ENCODE results near the gene KRT31. TPM values are rescaled to one million over a fixed set of nuclear protein-coding genes. Genes with fewer than 3 reads are reported as not detected.
"Not testable (repeated sequence)": the region's sequence is repeated elsewhere in the genome, so short reads cannot be mapped to it uniquely, and the experiment has no call there.

The KRT31 gene
- total RNA-seq, 1 donor from 2014 or later: not detected

DNA sequence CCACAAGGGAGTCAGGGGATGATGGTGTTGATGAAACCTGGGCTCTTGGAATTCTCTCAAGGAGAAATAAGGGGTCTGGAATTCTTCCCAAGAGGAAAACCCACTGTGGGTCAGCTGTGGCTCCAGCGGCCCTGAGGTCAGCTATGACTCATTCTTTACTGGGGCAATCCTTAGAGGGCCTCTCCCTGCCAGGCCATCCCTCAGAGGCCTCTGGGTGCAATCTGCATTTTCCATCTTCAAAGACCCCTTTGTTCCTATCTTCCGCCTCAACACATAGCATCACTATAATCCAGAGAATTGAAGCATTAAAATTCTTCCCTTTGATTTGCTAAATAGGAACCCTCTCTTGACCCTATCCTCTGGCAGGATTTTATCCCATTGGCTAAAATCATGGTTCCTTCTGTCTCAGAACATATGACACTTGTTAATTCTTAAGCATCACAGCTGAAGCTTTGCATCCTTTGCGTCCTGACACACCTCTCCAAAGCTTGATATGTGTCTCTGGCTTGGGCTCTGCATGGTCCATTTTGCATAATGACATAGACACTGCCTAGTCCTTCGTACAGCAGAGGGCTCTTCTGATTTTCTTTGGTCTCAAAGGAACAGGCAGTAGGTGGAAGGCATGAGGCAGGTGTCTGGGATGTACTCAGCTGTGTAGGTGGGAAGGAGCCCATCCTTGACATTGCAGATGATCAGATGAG is 31.3 kb upstream of the KRT31 start:
- H3K9me3 Mint-ChIP-seq: no peaks in the 10 kb centered on the region
- no peak overlapping the region for H3K27ac Mint-ChIP-seq
- DNase-seq: no peak
- intact Hi-C loops (cut with micrococcal nuclease): no loop called here
- H3K27me3 Mint-ChIP-seq: peaks cover 9% of the 10 kb centered on the region
- H3K4me1 Mint-ChIP-seq: no peaks in the 10 kb centered on the region
- no peaks in the 10 kb centered on the region for H3K36me3 Mint-ChIP-seq (ENCODE audit: low read depth)
- H3K4me3 Mint-ChIP-seq: no peak overlapping the region

DNA sequence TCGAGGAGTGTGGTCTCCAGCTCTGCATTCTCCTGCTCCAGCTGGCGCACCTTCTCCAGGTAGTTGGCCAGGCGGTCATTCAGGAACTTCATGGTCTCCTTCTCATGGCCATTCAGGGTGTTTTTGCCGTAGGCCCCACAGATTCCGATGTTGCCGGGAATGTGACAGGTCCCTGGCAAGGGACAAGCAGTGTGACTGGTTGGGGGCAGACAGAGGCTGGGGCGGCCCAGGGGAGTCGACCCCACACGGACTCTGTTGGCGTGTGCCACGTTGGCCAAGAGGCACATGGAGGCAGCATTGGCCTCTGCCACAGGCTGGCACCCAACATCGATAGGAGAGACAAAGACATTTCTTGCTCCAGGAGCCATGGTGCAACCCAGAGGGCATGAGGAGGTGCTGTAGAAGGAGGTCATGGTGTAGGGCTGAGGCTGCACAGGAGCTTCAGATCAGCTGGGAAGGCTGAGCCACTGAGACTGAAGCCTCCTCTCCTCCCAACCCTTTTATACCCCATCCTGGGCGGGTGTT is 26.8 kb upstream of the KRT31 start, which contains the start of gene KRT37:
Gene KRT37, minus strand, starts transcription at position 475 of the 525 bp plus-strand sequence. Its CDS starts 62 bp downstream, at position 413.
- Mint-ChIP-seq H3K4me3 (no peak within 1 kb of the TSS), H3K36me3 (ENCODE audit: low read depth) (no peaks in the 10 kb centered on the region), H3K27me3 (peaks cover 5% of the 10 kb centered on the region), H3K9me3 (no peaks in the 10 kb centered on the region), H3K27ac (no peak within 1 kb of the TSS), H3K4me1 (no peaks in the 10 kb centered on the region)
- DNase-seq: no peak
- intact Hi-C loops (cut with micrococcal nuclease): no loop called here

DNA sequence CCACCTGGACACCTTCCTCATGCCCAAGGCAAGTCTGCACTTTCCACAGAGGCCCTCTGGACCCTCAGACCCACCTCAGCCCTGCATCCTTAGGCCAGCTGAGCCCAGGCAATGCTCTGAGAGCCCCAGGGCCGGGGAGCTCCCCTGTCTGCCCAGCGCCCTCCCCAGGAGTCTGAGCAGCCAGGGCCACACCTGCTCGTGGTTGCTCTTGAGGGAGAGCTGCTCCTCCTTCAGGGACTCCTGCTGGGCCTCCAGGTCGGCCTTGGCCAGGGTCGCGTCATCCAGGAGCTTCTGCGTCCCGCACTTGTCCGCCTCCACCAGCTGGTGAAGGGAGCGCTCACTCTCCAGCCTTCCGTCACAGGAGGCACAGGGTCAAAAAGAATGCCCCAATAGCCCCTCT is 25.2 kb upstream of the KRT31 start:
- H3K27me3 Mint-ChIP-seq; H3K36me3 Mint-ChIP-seq (ENCODE audit: low read depth); DNase-seq; H3K27ac Mint-ChIP-seq; H3K9me3 Mint-ChIP-seq; intact Hi-C loops (cut with micrococcal nuclease); H3K4me3 Mint-ChIP-seq; H3K4me1 Mint-ChIP-seq: not testable (repeated sequence)

DNA sequence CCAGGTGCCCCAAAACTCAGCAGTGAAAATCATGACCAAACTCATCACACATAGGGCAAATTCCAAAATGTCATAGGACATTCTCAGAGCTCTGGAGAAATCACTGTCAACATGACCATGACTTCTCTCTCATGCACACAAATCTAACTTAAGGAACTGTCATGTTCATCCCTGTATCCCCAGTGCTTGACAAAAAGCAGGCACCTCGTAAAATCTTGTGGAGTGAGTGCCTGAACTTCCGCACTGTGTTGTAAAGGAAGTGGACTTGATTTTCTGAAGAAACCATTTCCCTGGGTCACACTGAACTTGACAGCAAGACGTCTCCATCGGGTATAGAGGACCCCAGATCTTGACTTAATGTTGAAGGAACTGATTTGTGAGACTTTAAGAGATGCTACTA is 24.2 kb upstream of the KRT31 start:
- H3K4me1 Mint-ChIP-seq: no peaks in the 10 kb centered on the region
- no peak overlapping the region for H3K4me3 Mint-ChIP-seq
- intact Hi-C loops (cut with micrococcal nuclease): no loop called here
- DNase-seq: no peak
- no peaks in the 10 kb centered on the region for H3K9me3 Mint-ChIP-seq
- H3K36me3 Mint-ChIP-seq (ENCODE audit: low read depth): no peaks in the 10 kb centered on the region
- no peak overlapping the region for H3K27ac Mint-ChIP-seq
- H3K27me3 Mint-ChIP-seq: no peaks in the 10 kb centered on the region

DNA sequence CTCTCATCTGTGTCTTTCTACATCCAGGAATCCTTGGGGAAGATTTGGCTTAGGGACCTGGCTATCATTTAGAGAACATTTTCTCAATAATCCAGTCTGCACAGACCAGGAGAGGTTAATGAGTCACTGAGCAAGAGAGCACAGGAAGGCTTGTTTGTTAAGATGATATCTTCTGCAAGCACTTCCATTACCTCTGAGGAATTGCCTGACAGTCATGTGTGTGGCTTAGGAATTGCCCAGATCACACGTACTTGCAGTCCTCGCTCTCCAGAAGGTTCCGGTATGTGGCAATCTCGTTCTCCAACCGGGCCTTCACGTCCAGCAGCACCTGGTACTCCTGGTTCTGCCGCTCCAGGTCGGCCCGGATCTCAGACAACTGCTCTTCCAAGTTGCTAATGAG is 23.7 kb upstream of the KRT31 start:
- Mint-ChIP-seq H3K27me3 (no peaks in the 10 kb centered on the region), H3K36me3 (ENCODE audit: low read depth) (no peaks in the 10 kb centered on the region), H3K27ac (no peak overlapping the region), H3K9me3 (no peaks in the 10 kb centered on the region), H3K4me3 (no peak overlapping the region), H3K4me1 (no peaks in the 10 kb centered on the region)
- DNase-seq: no peak
- intact Hi-C loops (cut with micrococcal nuclease): no loop called here

DNA sequence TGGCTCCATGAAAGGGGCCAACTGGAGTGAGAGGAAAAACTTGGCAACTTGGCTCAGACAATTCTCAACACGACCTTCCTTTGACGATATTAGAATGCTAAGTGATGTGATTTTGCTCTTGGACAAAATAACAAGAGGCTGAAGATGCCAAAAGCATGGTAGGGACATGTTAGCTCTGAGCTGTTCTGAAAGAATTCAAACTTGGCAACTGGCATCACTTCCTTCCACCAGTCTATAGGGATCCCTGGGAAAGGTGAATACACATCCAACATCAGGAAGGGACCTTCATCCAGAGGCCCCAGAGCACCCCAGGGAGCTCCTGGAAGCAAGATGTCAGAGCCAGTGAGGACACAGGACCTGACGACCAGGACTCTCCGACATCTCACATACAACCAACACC is 22.7 kb upstream of the KRT31 start:
- no peaks in the 10 kb centered on the region for H3K27me3 Mint-ChIP-seq
- no peak overlapping the region for H3K4me3 Mint-ChIP-seq
- no peak overlapping the region for H3K27ac Mint-ChIP-seq
- intact Hi-C loops (cut with micrococcal nuclease): no loop called here
- H3K9me3 Mint-ChIP-seq: no peaks in the 10 kb centered on the region
- no peaks in the 10 kb centered on the region for H3K4me1 Mint-ChIP-seq
- no peak for DNase-seq
- H3K36me3 Mint-ChIP-seq (ENCODE audit: low read depth): no peaks in the 10 kb centered on the region

DNA sequence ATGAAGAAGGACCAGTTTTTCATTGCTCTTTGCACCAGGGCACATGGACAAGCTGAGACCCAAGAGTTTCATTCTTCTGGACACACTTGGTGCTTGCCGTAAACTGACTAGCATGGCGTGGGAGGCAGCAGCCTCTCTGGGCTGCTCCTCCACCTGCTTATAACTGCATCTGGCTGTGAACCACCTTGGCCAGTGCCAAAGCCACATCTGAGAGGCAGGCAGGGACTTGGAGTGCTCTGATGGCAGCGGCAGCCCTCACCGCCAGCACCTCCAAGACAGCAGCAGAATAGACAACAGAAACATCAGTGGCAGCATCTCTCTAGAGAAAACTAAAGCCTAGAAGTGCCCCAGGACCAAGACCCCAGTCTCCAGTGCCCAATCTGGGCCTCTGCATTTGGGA is 22.3 kb upstream of the KRT31 start:
- no peak for DNase-seq
- Mint-ChIP-seq H3K36me3 (ENCODE audit: low read depth) (no peaks in the 10 kb centered on the region), H3K27ac (no peak overlapping the region), H3K4me3 (no peak overlapping the region), H3K4me1 (no peaks in the 10 kb centered on the region), H3K9me3 (no peaks in the 10 kb centered on the region), H3K27me3 (no peaks in the 10 kb centered on the region)
- intact Hi-C loops (cut with micrococcal nuclease): no loop called here

DNA sequence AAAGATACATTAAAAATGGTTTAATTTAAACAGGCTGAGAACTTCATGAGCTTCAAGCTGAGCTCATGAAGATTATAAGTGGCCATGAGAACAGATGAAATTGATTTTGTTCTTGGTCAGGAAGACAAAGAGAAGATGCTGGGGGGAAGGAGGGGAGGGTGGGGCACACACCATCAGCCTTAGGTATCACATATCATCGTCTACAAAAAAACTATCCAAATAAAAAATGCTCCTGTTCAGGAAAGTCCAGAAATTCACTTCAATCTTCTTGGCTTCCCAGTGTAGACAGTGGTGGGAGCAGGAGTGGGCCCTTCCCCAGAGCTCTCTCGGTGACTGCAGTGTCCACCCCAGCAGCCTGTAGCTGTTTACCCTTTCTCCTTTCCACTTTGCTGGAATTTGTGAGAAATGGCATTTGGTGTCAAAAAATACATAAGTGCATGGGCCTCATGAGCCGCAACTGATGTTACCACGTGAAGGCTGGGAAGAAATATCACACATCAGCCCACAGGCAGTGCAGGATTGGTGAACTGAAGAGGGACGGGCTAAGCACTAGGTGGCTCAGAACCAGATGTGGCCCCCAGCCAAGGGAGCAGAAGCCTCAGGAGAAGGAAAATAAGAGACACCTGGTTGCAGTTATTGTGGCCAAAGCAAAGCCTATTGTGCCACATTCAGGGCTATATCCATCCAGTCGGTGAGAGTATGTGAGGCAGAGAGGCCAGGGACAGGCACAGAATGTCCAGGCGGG is 20.9 kb upstream of the KRT31 start:
- intact Hi-C loops (cut with micrococcal nuclease): no loop called here
- peaks cover 3% of the 10 kb centered on the region for H3K27me3 Mint-ChIP-seq
- DNase-seq: no peak
- no peak overlapping the region for H3K27ac Mint-ChIP-seq
- no peaks in the 10 kb centered on the region for H3K9me3 Mint-ChIP-seq
- no peaks in the 10 kb centered on the region for H3K36me3 Mint-ChIP-seq (ENCODE audit: low read depth)
- no peak overlapping the region for H3K4me3 Mint-ChIP-seq
- H3K4me1 Mint-ChIP-seq: no peaks in the 10 kb centered on the region

DNA sequence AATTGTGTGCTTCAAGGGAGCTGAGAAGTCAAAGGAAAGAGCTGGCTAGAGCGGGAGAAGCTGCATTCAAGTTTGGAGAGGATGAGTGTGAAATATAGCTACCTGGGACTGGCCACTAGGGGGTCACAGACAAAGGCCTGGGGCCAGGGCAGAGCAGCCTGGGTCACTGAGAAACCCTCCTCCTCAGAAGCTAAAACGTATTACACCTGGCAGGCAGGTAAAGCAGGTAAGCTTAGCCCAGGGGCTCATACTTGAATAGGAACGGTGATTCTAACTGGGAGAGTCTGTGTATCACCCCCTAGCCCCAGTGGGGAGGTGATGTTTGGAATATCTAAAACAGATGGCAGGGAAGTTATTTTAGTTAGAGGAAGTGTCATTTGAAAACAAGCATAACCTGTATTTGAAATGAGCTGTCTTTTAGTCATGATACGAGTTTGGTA is 20.2 kb upstream of the KRT31 start:
- Mint-ChIP-seq H3K4me3 (no peak overlapping the region), H3K9me3 (no peaks in the 10 kb centered on the region), H3K36me3 (ENCODE audit: low read depth) (no peaks in the 10 kb centered on the region), H3K4me1 (no peaks in the 10 kb centered on the region), H3K27ac (no peak overlapping the region), H3K27me3 (peaks cover 3% of the 10 kb centered on the region)
- no peak for DNase-seq
- intact Hi-C loops (cut with micrococcal nuclease): no loop called here

DNA sequence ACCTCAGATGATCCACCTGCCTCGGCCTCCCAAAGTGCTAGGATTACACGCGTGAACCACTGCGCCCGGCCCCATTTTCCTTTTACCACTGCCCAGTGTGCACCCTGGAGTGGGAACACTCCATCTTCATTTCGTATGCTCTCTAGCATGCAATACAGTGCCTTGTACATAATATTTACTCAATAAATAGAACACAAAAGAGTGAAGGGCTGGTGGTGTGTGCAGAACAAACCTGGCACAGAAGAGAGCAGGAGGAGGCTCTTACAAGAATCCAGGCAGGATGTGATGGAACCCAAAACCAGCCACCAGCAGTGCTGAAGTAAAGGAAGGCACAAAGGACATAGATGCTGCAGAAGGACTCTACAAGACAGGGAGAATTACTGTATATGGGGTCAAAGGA is 19.7 kb upstream of the KRT31 start:
- no peak for DNase-seq
- H3K27ac Mint-ChIP-seq: no peak overlapping the region
- intact Hi-C loops (cut with micrococcal nuclease): no loop called here
- no peaks in the 10 kb centered on the region for H3K9me3 Mint-ChIP-seq
- H3K36me3 Mint-ChIP-seq (ENCODE audit: low read depth): no peaks in the 10 kb centered on the region
- no peak overlapping the region for H3K4me3 Mint-ChIP-seq
- H3K4me1 Mint-ChIP-seq: no peaks in the 10 kb centered on the region
- H3K27me3 Mint-ChIP-seq: peaks cover 3% of the 10 kb centered on the region

DNA sequence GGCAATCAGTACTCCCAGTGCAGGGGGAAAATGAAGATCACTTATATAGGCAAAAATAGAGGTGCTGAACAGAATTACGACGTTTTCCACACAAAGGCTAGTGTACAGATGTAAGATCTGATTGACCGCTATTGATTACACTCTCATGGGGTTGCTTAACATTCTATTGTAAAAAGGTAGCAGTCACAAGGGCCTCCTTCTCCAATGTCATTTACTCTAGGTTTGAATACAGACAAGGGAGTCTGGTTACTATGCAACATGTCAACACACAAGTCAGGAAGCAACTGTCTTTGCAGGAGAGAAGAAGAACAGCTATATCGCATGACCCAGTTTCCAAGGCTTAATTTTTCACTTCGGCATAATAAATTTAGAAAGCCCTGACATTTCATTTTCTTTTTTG is 19.1 kb upstream of the KRT31 start:
- Mint-ChIP-seq H3K9me3 (no peaks in the 10 kb centered on the region), H3K4me3 (no peak overlapping the region), H3K36me3 (ENCODE audit: low read depth) (no peaks in the 10 kb centered on the region), H3K27ac (no peak overlapping the region), H3K27me3 (peaks cover 3% of the 10 kb centered on the region), H3K4me1 (no peaks in the 10 kb centered on the region)
- DNase-seq: no peak
- intact Hi-C loops (cut with micrococcal nuclease): no loop called here

DNA sequence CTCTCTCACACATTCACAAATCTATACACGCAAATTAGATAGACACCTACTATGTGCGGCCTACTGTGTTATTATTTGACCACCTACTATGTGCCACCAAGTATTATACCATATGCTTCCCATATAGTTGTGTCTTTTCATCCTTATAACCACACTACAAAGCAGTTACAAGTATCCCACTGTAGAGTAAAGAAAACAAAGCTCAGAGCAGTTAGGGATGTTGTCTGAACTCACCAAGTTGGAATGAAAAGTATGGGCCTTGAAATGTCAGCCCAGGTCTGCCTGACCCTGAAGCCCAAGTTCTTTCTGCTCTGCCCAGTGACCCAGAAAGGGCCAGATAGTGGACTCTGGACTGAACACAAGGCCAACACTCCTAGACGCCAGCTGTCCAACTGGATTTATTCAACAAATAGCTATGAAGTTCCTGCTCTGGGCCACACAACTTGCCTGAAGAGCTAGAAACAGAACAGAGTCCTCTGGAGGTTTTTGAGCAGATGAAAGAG is 18.5 kb upstream of the KRT31 start:
- H3K27me3 Mint-ChIP-seq: peaks cover 3% of the 10 kb centered on the region

DNA sequence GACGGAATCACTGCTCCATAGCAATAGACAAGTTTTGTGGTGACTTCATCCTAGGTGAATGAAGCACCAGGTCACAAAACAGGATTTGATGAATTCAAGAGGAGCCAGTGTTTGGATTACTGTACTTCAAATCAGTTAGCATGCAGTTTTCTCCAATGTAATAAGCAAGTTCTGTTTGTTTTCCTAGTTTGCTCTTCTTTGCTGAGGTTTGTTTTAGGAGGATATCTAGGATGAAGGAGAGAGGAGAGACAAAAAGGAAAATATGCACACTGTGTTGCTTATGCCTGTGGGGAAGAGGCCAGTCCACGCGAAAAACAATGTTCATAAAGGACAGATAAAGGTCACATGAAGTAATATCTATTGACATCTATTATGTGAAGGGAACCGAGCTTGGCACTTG is 18.0 kb upstream of the KRT31 start:
- H3K27me3 Mint-ChIP-seq: peaks cover 3% of the 10 kb centered on the region
- intact Hi-C loops (cut with micrococcal nuclease): no loop called here
- H3K4me1 Mint-ChIP-seq: no peaks in the 10 kb centered on the region
- no peak overlapping the region for H3K27ac Mint-ChIP-seq
- no peak for DNase-seq
- no peaks in the 10 kb centered on the region for H3K36me3 Mint-ChIP-seq (ENCODE audit: low read depth)
- no peak overlapping the region for H3K4me3 Mint-ChIP-seq
- no peaks in the 10 kb centered on the region for H3K9me3 Mint-ChIP-seq

More for the DNA sequence above, 18.5 kb upstream of the KRT31 start:
- no peaks in the 10 kb centered on the region for H3K36me3 Mint-ChIP-seq (ENCODE audit: low read depth)
- H3K4me1 Mint-ChIP-seq: no peaks in the 10 kb centered on the region
- no peaks in the 10 kb centered on the region for H3K9me3 Mint-ChIP-seq
- H3K4me3 Mint-ChIP-seq: no peak overlapping the region
- no peak for DNase-seq
- intact Hi-C loops (cut with micrococcal nuclease): no loop called here
- H3K27ac Mint-ChIP-seq: no peak overlapping the region

DNA sequence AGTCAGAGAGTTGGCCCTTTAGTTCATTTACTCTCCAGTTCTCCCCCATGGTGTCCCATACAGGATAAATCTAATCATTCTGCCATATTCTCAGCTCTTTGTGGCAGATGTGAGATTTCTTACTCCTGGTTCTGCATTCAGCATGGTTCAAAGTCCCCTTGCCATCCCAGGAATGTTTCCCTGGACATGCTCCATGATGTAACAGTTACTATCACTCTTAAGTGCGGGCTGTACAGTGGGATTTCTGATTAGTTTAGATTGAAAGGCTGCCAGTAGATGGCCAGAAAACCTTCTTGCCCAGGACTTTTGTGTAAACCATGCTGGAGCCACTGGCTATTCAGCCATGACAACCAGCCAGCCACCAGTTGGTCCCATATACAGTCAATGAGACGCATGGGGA is 16.6 kb upstream of the KRT31 start:
- H3K9me3 Mint-ChIP-seq: no peaks in the 10 kb centered on the region
- no peak overlapping the region for H3K27ac Mint-ChIP-seq
- H3K4me3 Mint-ChIP-seq: no peak overlapping the region

More for the DNA sequence above, 16.6 kb upstream of the KRT31 start:
- H3K27me3 Mint-ChIP-seq: peaks cover 3% of the 10 kb centered on the region
- no peak for DNase-seq
- H3K36me3 Mint-ChIP-seq (ENCODE audit: low read depth): no peaks in the 10 kb centered on the region
- intact Hi-C loops (cut with micrococcal nuclease): no loop called here
- H3K4me1 Mint-ChIP-seq: peaks cover 5% of the 10 kb centered on the region
